Activated CD8-positive, alpha-beta memory T cell treated with anti-CD3 and anti-CD28 coated beads for 48 hours (primary cell): ENCODE measurements around the gene CRY2.
A peak's percentile ranks its signal among the peaks of the same experiment; 100 is the strongest.

ENCODE experiments used
- DNase-seq, 3 experiments: peaks; one replicate each; pipeline ENCODE4 v3.0.0-alpha.2; 2020; ENCODE audit warnings: low read depth in 2 of 3, low spot score in 2 of 3

The CRY2 gene

GRCh38 chr11:45877221-45877620, 29.9 kb downstream of the CRY2 start:
- no peak for DNase-seq

- no peak for DNase-seq
Measured at GRCh38 chr11:45877845-45878244, 30.6 kb downstream of the CRY2 start.

- DNase-seq: no peak
Measured at GRCh38 chr11:45879803-45880686, 32.8 kb downstream of the CRY2 start.

GRCh38 chr11:45880772-45881570, 33.7 kb downstream of the CRY2 start:
- DNase-seq: no peak

- no peak for DNase-seq
Measured at GRCh38 chr11:45881708-45882368, 34.6 kb downstream of the CRY2 start.

GRCh38 chr11:45884596-45885185, 37.4 kb downstream of the CRY2 start:
- DNase-seq: no peak

GRCh38 chr11:45885274-45885920, 38.1 kb downstream of the CRY2 start, which contains the start of gene MAPK8IP1:
TSS of gene MAPK8IP1 (plus strand) at chr11:45885651. CDS start at chr11:45885821, 170 bp downstream.
- peak in 2 of 3 experiments; percentile 23 to 27 for DNase-seq

GRCh38 chr11:45885921-45886721, 38.8 kb downstream of the CRY2 start:
- no peak for DNase-seq

- DNase-seq: no peak
Measured at GRCh38 chr11:45886816-45887520, 39.7 kb downstream of the CRY2 start.

- no peak for DNase-seq
Measured at GRCh38 chr11:45887587-45887986, 40.3 kb downstream of the CRY2 start.

- DNase-seq: no peak
Measured at GRCh38 chr11:45889555-45889954, 42.3 kb downstream of the CRY2 start.

- DNase-seq: no peak
Measured at GRCh38 chr11:45889966-45890365, 42.7 kb downstream of the CRY2 start.

GRCh38 chr11:45890886-45891550, 43.7 kb downstream of the CRY2 start:
- DNase-seq: no peak

GRCh38 chr11:45892856-45893255, 45.6 kb downstream of the CRY2 start:
- DNase-seq: no peak

- DNase-seq: no peak
Measured at GRCh38 chr11:45894555-45895247, 47.4 kb downstream of the CRY2 start.

- no peak for DNase-seq
Measured at GRCh38 chr11:45895553-45896259, 48.4 kb downstream of the CRY2 start.

- no peak for DNase-seq
Measured at GRCh38 chr11:45896422-45896984, 49.2 kb downstream of the CRY2 start.
